ENCODE data around the gene TP53RK. TPM values are rescaled to one million over a fixed set of nuclear protein-coding genes. Genes with fewer than 3 reads are reported as not detected.

Gene TP53RK
- total and polyA plus RNA-seq, 2 of the 13 experiments (the other 11 are each of a cell fraction or from before 2014, with no cell fraction given), result 12.9 to 25.5 TPM

GRCh38 chr20:46665602-46666001, 23.6 kb downstream of the TP53RK start (continued):
- TF ChIP-seq ZHX2 (IDR thresholded peaks at IDR 0.05; ENCODE audit: low read depth), result no peak
- TF ChIP-seq ZHX2 (CRISPR knock-in tag; IDR thresholded peaks at IDR 0.05; ENCODE audit: borderline replicate concordance), result no peak
- TF ChIP-seq ZNF772 (CRISPR knock-in tag; IDR thresholded peaks at IDR 0.05), result no peak
- peak; percentile 24; the same call in 1 of the 2 replicates for TF ChIP-seq HDAC1 (CRISPR knock-in tag; IDR thresholded peaks at IDR 0.05)
- no peak for TF ChIP-seq ZSCAN9 (CRISPR knock-in tag; IDR thresholded peaks at IDR 0.05; ENCODE audit: borderline replicate concordance)
- no peak for TF ChIP-seq ISX (CRISPR knock-in tag; conservative IDR thresholded peaks at IDR 0.05)
- TF ChIP-seq IRX3 (CRISPR knock-in tag; IDR thresholded peaks at IDR 0.05; ENCODE audit: borderline replicate concordance, low read depth), result no peak
- TF ChIP-seq ATF4 (CRISPR knock-in tag; IDR thresholded peaks at IDR 0.05), result 0 out of 4 replicates have a peak, but pooled peaks of 1 of the 2 experiments have one; percentile 16
- TF ChIP-seq NCOA2 (CRISPR knock-in tag; IDR thresholded peaks at IDR 0.05), result 0 out of 2 replicates have a peak, but pooled peaks have one; percentile 21
- peak; percentile 64; the same call in 1 of the 2 replicates for TF ChIP-seq FOXA3 (CRISPR knock-in tag; IDR thresholded peaks at IDR 0.05)
- no peak for TF ChIP-seq ELF1 (CRISPR knock-in tag; IDR thresholded peaks at IDR 0.05)
- TF ChIP-seq CBFB (CRISPR knock-in tag; IDR thresholded peaks at IDR 0.05), result no peak
- TF ChIP-seq ZNF205 (CRISPR knock-in tag; IDR thresholded peaks at IDR 0.05), result no peak
- TF ChIP-seq NFIC (IDR thresholded peaks at IDR 0.05; ENCODE audit: low read length), result peak; percentile 57; the same call in 1 of the 2 replicates
- TF ChIP-seq KDM5B (CRISPR knock-in tag; IDR thresholded peaks at IDR 0.05; ENCODE audit: borderline replicate concordance), result no peak
- no peak for TF ChIP-seq KAT7 (CRISPR knock-in tag; IDR thresholded peaks at IDR 0.05; ENCODE audit: borderline replicate concordance)
- TF ChIP-seq MAX (IDR thresholded peaks at IDR 0.05), result no peak
- no peak for TF ChIP-seq STAT5B (CRISPR knock-in tag; IDR thresholded peaks at IDR 0.05)
- no peak for TF ChIP-seq HOXD1 (CRISPR knock-in tag; IDR thresholded peaks at IDR 0.05)
- TF ChIP-seq SNAPC2 (CRISPR knock-in tag; IDR thresholded peaks at IDR 0.05), result peak; percentile 85; the same call in 1 of the 2 replicates
- no peak for TF ChIP-seq ZNF350 (CRISPR knock-in tag; IDR thresholded peaks at IDR 0.05; ENCODE audit: borderline replicate concordance, low read depth)
- peak; percentile 67; the same call in 1 of the 2 replicates for TF ChIP-seq SOX5 (CRISPR knock-in tag; IDR thresholded peaks at IDR 0.05; ENCODE audit: borderline replicate concordance)
- TF ChIP-seq NCOR1 (IDR thresholded peaks at IDR 0.05; ENCODE audit: borderline replicate concordance, low read length), result 0 out of 2 replicates have a peak, but pooled peaks have one; percentile 34
- TF ChIP-seq U2AF1 (optimal IDR thresholded peaks at IDR 0.05; ENCODE audit: low read depth, low read length), result no peak

Data from HepG2 (cell line).